ENCODE results near the gene LYPD6B.
A peak's percentile ranks its signal among the peaks of the same experiment; 100 is the strongest.

- TF ChIP-seq CTCF (IDR thresholded peaks at IDR 0.05; ENCODE audit: extremely low read depth in 1 of 2, insufficient read depth in 1 of 2, low read depth in 1 of 2, low read length in 2 of 2) (no peak), EZH2 (IDR thresholded peaks at IDR 0.05; ENCODE audit: borderline replicate concordance, low read depth, low read length, severe bottlenecking) (no peak), POLR2A (IDR thresholded peaks at IDR 0.05; ENCODE audit: low read depth, low read length) (no peak), MYC (IDR thresholded peaks at IDR 0.05; ENCODE audit: low read depth, low read length) (no peak), JUN (IDR thresholded peaks at IDR 0.05; ENCODE audit: borderline replicate concordance, insufficient read depth, insufficient read length, low read depth) (no peak), GATA2 (IDR thresholded peaks at IDR 0.05; ENCODE audit: insufficient read depth, insufficient read length, low read depth, low read length) (peak; percentile 46), POLR2AphosphoS5 (IDR thresholded peaks at IDR 0.05; ENCODE audit: insufficient read depth, low read depth, low read length) (no peak)
These were observed 25.9 kb downstream of the LYPD6B start for GRCh38 chr2:149064365-149064841.

Measured in endothelial cell of umbilical vein (primary cell).